ENCODE results near the gene ZMYND15.

ZMYND15 gene

DNA sequence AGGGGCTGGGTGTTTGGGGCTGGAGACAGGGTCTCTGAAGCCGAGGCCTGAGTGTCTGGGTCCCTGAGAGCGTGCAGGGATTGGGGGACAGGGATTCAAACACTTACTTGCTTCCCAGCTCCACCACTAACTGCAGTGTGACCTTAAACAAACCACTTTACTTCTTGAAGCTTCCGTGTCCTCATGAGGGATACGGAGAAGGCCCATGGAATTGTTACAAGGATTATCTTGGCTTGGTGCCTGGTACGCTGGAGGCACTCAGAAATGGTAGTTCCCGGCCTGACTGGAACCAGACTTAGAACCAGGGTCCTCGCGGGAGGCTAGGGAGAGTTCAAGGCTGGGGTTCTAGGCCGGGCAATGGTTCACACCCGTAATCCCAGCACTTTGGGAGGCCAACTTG, 3.0 kb downstream of the ZMYND15 start:
- no peak for DNase-seq (ENCODE audit: low read depth, low spot score)

DNA sequence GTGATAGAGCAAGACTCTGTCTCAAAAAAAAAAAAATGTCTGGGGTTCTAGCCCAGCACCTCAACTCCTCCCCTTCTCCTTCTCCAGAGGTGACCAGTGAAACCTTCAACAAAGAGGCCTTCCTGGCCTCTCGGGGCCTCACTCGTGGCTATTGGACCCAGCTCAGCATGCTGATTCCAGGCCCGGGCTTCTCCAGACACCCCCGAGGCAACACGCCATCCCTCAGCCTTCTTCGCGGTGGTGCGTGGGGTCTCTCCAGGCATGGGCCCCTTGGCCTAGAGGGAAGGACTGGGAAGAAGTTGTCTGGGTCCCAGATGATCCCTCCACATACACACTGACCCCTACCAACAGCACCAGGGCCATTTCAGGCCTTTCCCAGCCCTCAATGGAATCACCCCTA, 3.6 kb downstream of the ZMYND15 start:
- DNase-seq (ENCODE audit: low read depth, low spot score), result no peak

DNA sequence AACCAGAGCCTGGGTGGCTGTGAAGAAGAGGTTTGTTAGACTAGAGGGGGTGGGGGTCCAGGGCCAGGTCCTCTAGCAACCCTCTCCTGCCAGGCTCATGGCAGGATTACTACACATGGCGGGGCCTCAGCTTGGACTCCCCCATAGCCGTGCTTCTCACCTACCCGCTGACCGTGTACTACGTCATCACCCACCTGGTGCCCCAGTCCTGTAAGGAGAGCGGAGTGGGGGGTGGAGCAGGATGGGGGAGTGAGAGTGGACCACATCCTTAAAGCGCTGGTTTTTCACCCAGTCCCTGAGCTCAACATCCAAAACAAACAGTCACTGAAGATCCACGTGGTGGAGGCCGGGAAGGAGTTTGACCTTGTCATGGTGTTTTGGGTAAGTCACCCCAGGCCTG, 4.3 kb downstream of the ZMYND15 start:
- DNase-seq (ENCODE audit: low read depth, low spot score), result no peak

DNA sequence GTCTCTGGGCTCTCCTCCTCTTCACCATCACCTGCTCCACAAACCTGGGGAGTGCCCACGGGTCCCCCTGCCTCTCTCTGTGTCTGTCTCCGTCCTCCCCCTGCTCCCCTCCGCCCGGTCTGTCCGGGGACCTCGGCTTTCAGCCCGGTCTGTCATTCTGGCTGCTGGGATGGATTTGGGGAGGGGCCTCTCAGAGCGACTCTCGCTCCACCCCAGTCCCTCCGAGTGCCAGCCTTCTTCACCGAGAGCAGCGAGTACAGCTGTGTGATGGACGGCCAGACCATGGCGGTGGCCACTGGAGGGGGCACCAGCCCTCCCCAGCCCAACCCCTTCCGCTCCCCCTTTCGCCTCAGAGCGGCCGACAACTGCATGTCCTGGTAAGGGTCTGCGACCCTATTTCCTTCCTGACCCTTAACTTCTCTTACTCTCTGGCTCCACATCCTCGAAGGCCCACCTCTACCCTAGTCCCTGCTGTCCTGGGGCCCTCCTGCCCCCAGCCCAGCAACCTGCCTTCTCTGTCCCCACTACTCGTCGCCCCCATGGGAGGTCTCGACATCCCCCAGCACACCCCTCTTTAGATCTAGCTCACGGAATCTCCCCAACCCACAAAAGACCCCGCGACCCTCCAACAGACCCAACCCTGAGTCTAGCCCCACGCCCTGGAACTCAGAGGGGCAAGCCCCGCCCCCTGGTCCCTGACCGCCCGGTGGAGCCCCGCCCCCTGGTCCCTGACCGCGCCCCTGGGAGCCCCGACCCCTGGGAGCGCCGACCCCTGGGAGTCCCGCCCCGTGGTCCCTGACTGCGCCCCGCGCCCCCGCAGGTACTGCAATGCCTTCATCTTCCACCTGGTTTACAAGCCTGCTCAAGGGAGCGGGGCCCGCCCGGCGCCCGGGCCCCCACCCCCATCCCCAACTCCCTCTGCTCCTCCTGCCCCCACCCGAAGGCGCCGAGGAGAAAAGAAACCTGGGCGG, 5.7 kb downstream of the ZMYND15 start:
- DNase-seq (ENCODE audit: low read depth, low spot score), result no peak

DNA sequence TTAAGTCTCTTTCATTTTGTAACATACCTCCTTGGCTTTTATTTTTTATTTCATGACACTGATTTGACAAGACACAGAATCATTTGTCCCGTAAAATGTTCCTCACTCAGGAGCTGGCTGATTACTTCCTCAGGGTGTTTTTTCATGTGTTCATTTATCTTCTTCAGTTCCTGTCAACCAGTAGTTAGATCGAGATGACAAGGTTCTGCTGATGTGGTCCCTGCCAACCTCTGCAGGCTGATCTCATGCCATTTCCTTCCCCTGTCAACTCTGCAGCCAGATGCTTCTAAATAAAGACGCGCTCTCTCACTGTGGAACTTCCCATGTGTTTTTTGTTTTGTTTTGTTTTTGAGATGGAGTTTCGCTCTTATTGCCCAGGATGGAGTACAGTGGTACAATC, 8.2 kb downstream of the ZMYND15 start:
- DNase-seq (ENCODE audit: low read depth, low spot score), result no peak

DNA sequence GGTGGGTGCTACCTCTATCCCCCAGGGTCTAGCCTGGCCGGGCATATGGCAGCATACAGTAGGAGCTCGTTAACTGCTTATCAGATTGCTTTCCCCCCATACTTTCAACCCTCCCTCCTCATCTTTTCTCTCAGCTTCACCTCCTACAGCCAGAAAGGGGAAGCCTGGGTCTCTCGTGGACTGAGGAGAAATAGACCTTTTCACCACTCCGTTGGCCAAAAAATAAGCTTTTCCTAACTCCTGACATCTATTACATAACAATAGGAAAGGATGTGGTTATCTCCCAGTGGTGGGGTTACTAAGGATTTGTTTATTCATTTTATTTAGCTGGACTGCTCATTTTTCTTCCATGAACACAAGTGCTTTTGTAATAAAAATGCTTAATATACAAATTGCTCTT, 9.1 kb downstream of the ZMYND15 start:
- DNase-seq (ENCODE audit: low read depth, low spot score), result no peak

DNA sequence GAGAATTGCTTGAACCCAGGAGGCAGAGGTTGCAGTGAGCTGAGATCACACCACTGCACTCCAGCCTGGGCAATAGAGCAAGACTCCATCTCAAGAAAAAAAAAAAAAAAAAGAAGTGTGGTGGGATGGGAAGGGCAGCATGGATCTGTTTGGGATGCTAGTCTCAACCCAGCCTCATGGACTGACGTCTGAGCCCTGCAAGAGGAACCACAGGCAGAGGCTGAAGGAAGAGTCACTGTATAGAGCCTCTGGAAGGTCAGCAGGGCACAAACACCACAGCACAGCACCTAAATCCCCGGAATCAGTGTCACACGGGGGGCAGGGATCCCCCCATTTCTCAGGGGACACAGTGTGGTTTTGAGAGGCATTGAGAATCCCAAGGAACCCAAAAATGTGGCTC, 11.0 kb downstream of the ZMYND15 start:
- no peak for DNase-seq (ENCODE audit: low read depth, low spot score)

DNA sequence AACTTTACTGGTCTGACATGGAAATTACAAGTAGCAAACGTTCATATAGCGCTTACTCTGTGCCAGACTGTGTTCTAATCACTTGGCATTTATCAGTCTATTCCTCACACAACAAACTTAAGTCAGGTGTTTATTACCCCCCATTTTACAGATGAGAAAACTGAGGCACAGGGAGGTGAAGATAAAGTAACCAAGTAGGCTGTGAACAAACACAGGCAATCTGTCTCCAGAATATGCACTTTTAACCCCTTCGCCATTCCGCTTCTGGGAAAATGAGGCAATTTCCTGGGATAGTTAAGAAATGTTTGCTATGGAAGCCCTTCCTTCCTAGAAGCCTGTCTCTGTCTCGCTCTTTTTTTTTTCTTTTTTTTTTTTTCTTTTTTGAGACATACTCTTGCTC, 12.3 kb downstream of the ZMYND15 start:
- DNase-seq (ENCODE audit: low read depth, low spot score), result no peak

DNA sequence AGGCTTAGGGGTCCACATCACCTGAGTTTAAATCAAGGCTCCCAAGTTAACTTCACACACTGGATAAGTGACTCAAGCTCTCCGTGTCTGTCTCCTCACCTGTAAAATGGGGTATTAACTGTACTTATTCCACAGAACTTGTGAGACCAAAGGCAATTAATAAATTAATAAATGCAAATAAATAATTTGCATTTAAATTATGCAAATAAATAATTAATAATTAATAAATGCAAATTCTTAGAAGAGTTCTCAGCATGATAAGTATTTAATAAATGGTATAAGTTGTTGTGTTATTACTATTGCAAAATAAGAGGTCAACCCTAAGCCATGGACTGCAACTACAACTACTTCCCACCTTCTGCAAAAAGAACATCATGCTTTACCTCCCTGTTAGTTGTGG, 13.8 kb downstream of the ZMYND15 start:
- no peak for DNase-seq (ENCODE audit: low read depth, low spot score)

DNA sequence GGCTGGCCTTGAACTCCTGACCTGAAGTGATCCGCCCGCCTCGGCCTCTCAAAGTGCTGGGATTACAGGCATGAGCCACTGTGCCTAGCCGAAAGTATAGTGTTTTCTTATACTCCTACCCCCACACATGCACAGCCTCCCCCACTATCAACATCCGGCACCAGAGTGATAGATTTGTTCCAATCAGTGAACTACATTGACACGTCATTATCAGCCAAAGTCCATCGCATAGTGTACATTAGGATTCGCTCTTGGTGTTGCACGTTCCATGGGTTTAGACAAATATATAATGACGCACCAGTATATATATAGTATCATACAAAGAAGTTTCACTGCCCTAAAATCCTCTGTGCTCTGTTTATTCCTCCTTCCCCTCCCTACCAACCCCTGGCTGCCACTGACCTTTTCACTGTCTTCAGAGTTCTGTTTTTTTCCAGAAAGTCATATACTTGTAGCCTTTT, 20.2 kb downstream of the ZMYND15 start:
- DNase-seq (ENCODE audit: low read depth, low spot score), result no peak

DNA sequence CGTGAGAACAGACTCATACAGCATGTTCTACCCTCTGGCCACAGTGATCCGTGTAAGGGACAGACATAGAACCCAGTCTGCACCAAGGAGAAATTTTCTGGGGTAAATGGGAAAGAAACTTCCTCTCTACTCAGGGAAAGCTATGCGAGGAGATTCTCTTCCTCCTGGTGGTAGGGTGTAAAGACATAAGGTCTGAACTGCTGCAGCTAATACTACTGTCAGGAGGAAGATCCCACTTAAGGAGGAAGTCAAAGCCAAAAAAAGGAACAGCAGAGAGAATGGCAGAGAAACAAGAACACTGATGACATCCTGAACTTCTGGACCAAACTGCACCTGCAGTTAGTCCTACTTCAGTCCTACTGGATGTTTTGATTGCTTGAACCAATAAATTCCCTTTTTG, 25.0 kb downstream of the ZMYND15 start:
- no peak for DNase-seq (ENCODE audit: low read depth, low spot score)

DNA sequence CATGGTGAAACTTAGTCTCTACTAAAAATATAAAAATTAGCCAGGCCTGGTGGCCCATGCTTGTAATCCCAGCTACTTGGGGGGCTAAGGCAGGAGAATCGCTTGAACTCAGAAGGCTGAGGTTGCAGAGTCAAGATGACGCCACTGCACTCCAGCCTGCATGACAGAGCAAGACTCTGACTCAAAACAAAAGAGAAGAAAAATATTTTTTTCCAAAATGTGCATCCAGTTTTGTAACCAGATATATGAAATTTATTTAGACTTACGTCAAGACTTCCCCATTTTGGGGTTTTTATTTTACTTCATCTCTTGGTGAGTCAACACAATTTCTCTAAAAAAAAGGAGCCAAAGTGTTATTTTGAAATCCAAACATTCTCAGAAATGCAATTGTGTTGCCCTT, 26.6 kb downstream of the ZMYND15 start:
- no peak for DNase-seq (ENCODE audit: low read depth, low spot score)

DNA sequence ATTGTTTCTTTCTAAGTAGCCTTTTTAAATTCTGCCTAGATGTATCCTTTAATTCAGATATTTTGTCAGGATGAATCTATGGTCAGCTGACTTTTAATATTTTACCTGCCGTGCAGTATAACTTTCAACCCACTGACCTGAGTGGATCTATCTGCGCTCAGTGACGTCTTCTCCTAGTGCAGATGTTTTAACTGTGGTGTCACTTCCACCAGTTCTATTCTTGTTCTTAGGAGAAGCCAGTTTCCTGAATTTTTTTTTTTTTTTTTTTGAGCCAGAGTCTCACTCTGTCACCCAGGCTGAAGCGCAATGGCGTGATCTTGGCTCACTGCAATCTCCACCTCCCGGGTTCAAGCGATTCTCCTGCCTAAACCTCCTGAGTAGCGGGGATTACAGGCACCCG, 27.1 kb downstream of the ZMYND15 start:
- no peak for DNase-seq (ENCODE audit: low read depth, low spot score)

DNA sequence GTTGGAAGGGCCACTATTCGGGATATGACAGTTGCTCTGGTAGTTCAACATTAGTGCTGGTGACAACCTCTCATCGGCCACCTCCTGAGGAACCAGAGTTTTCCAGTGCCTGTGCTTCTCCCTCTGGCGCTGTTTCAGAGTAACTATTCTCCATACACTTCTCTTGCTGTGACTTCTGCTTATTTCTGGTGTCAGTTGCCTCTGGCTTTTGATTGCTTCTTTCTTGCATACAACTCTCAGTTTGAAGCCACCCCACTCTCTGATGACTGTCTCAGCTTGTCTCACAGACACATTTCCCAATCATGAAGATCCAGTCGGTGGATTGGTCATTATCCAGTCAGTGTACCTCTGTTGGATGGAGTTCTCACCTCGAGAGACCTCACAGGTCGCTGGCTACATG, 28.7 kb downstream of the ZMYND15 start:
- no peak for DNase-seq (ENCODE audit: low read depth, low spot score)

DNA sequence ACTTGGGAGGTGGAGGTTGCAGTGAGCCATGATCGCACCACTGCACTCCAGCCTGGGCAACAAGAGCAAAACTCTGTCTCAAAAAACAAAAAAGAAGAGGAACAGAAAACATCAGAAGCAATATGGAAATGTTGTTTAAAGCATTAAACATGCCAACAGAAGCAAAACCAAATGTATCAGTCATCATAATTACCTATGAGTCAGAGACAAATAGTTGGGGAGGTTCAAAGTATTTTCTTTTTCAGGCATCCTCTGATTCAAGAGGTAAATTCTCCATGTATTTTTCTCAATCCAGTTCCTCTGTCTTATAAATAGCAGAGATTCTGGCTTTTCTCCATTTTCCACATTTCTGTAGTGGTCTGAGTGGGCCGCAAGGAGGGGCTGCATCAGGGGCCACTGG, 30.0 kb downstream of the ZMYND15 start:
- DNase-seq (ENCODE audit: low read depth, low spot score), result no peak

DNA sequence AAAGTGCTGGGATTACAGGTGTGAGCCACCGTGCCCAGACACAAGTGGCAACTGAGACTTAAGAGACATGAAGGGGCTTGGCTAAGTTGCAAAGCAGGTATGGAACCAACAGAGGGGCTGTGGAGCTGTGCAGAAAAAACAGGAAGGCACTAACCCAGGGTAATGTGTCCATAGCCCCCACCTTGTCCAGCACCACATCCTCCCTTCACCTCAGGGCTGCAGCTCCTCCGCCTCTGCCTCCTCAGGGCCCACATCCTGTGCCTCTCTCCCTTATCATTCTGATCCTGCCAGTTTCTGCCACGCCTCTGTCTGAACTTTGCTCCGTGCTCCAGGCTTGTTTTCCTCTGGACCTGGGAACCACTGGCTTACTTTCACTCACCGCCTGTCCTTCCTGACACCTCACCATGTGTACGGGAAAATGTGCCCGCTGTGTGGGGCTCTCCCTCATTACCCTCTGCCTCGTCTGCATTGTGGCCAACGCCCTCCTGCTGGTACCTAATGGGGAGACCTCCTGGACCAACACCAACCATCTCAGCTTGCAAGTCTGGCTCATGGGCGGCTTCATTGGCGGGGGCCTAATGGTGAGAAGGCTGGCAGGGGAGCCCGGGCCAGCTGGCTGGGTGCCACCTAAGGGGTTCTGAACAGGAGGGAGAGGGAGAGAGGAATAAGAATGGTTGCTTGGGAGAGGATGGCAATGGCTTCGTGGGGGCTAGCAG, 32.0 kb downstream of the ZMYND15 start, which contains the start of gene TM4SF5:
Gene TM4SF5, plus strand, starts transcription at position 368 of the 716 bp plus-strand sequence. Its CDS starts 37 bp downstream, at position 405.
- no peak for DNase-seq (ENCODE audit: low read depth, low spot score)

DNA sequence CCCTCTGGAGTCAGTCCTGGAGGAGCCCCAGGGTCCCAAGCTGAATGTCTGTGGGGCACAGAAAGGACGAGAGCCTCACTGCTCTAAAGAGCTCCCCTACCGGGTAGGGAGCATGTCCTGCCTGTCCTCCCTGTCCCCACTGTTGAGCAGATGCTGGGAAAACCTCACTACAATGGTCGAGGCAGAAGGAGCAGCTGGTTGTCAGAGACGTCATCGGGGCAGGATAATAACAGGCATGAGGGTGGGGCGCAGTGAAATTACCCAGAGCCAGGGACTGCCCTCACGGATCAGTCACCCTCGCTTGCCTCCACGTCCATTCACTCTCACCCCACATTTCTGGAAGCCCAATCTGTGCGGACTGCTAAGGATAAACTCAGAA, 32.6 kb downstream of the ZMYND15 start:
- no peak for DNase-seq (ENCODE audit: low read depth, low spot score)

DNA sequence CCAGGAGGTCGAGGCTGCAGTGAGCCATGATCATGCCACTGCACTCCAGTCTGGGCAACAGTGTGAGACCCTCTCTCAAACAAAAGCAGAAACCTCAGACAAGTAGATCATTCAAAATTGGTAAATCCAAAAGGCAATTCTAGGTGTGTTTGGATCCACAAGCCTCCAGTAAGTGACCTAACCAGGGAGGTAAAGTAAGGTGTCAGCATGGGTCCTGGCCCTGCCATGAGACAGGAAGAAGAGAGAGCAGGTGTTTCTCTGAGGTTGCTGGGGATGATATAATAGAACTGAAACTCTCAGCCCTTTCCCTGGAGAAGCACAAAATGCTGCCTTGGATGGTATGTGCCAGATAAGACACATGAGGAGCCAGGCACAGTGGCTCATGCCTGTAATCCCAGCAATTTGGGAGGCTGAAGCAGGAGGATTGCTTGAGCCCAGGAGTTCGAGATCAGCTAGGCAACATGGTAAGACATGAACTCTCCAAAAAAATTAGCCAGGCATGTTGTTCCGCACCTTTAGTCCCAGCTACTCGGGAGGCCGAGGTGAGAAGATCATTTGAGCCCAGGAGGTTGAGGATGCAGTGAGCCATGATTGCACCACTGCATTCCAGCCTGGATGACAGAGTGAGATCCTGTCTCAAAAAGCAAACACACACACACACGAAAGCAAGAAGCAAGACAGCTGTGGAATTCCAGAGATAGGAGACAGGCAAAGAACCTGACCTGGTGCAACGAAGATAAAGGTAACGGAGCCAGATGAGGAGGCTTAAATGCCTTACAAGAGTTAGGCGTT, 38.5 kb downstream of the ZMYND15 start:
- no peak for DNase-seq (ENCODE audit: low read depth, low spot score)

DNA sequence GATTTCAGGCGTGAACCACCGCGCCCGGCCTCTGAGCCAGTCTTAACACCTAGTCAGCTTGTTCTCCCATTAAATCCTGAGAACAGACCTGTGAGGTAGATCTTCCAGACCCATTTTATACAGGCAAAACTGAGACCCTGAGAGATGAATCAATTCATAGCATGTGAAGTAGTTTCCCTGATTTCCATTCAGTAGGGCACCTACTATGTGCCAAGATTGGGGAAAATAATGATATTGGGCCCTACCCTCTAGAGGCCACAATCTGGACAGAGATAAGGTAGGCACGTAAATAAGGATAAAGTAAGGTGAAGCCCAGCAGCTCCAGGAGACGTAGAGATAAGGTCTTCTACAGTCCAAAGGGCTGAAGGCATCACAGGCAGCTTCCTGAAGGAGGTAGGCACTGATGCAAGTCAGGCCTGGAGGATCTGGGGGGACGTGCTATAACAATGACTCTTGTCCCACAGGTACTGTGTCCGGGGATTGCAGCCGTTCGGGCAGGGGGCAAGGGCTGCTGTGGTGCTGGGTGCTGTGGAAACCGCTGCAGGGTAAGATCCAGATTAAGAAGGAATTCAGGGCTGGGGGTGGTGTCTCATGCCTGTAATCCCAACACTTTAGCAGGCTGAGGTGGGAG, 40.8 kb downstream of the ZMYND15 start:
- DNase-seq (ENCODE audit: low read depth, low spot score), result no peak

DNA sequence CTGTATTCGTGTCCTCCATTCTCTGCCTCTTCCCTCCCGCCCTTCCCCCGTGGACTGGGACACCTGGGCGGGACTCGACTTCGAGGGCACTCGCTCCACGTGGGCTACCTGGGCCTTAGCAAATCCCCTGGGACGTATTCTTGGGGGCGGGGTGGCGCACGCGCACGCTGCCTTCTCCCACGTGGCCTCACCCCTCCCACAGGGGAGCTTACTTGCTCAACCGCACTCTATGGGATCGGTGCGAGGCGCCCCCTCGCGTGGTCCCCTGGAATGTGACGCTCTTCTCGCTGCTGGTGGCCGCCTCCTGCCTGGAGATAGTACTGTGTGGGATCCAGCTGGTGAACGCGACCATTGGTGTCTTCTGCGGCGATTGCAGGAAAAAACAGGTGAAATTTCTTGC, 43.0 kb downstream of the ZMYND15 start:
- DNase-seq (ENCODE audit: low read depth, low spot score), result no peak

DNA sequence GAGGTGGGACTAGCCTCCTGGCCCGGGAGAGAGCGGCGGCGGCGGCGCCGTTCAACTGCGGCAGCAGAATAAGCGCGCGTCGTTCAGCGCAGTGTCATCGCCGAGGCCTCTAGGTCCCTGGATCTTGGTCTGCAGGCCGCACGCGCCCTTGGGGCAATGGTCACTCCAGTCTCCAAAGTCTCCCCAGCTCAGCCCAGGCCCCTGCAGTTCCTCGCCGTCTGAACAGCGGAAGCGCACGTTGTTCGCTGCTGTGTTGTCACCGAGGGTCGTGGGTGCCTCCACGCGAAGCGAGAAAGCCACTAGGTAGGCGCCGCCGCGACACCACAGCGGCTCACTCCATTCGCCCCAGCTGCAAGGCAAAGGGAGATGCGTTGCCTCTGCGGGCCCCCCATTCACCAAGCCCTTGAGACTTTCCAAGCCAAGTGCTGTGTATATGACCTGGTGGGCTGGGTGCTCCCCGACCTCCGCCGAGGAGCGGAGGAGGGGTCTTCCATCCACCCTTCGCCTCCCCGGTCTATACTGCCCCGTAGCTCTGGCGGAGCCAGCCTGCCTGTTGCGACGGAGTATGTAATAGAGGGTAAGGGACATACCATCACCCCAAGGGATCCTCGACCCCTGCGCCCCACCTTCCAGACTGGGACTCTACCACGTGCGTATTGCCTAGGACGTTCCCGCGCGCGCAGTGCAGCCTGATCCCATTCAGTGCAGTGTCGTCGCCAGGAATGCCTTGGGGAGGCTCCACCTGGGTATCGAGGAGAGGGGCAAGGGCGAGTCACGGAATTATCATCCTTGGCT, 45.9 kb downstream of the ZMYND15 start:
- no peak for DNase-seq (ENCODE audit: low read depth, low spot score)
